H1 (cell line): ENCODE measurements around the gene DEAF1.

ENCODE experiments used
- ASH2L ChIP-seq: fragments of 200-600, 300-600 bp; sonication (generic); IDR thresholded peaks from one replicate; pipeline ENCODE4 v1.7.1; 2017; ENCODE audit warnings: low read length
- BRCA1 ChIP-seq: IDR thresholded peaks from 2 replicates; pipeline ENCODE4 v1.6.1; 2012; ENCODE audit warnings: low read depth, low read length, improper control_type of control experiment
- EGR1 ChIP-seq: IDR thresholded peaks from 2 replicates; pipeline ENCODE4 v1.6.1; 2011; ENCODE audit warnings: low read depth, low read length, borderline replicate concordance
- EZH2 ChIP-seq: fragments of 200-600 bp; sonication (generic); IDR thresholded peaks from 2 replicates; pipeline ENCODE4 v1.7.1; 2012; ENCODE audit warnings: low read depth, mild to moderate bottlenecking, moderate library complexity, low read length, inconsistent platforms; ENCODE audit not compliant: severe bottlenecking
- GABPA ChIP-seq: IDR thresholded peaks from 2 replicates; pipeline ENCODE4 v1.6.1; 2011; ENCODE audit warnings: mild to moderate bottlenecking, low read length, moderate library complexity, borderline replicate concordance; ENCODE audit not compliant: insufficient read depth
- POLR2A ChIP-seq, 2 experiments: IDR thresholded peaks; 1 replicate in 1 of 2; 2 replicates in 1 of 2; pipeline ENCODE4 v1.6.1; 2011; ENCODE audit warnings: low read depth in 2 of 2, low read length in 2 of 2, mild to moderate bottlenecking in 2 of 2; ENCODE audit errors: control extremely low read depth in 1 of 2
- RBBP5 ChIP-seq: IDR thresholded peaks from 2 replicates; pipeline ENCODE4 v1.7.1; 2012; ENCODE audit warnings: low read depth, mild to moderate bottlenecking, inconsistent platforms, low read length, moderate library complexity, borderline replicate concordance
- SP1 ChIP-seq: IDR thresholded peaks from 2 replicates; pipeline ENCODE4 v1.6.1; 2011; ENCODE audit warnings: low read depth, low read length
- SRF ChIP-seq: IDR thresholded peaks from 2 replicates; pipeline ENCODE4 v1.6.1; 2011; ENCODE audit warnings: mild to moderate bottlenecking, low read depth, low read length, moderate library complexity
- TEAD4 ChIP-seq: IDR thresholded peaks from 2 replicates; pipeline ENCODE4 v1.6.1; 2012; ENCODE audit warnings: low read depth, low read length, inconsistent platforms, mixed read lengths
- YY1 ChIP-seq: IDR thresholded peaks from 2 replicates; pipeline ENCODE4 v1.6.1; 2011; ENCODE audit warnings: low read depth, mild to moderate bottlenecking, low read length
- TF ChIP-seq, protein P1 (sequence below), 3 experiments: IDR thresholded peaks; 1 replicate in 2 of 3; 2 replicates in 1 of 3; pipeline versions ENCODE4 v1.5.1 to v1.6.1; 2011; ENCODE audit warnings: low read length in 3 of 3, mild to moderate bottlenecking in 3 of 3, inconsistent platforms in 2 of 3, low read depth in 1 of 3, moderate library complexity in 1 of 3; ENCODE audit not compliant: insufficient read depth in 1 of 3; ENCODE audit errors: control extremely low read depth in 1 of 3
- TF ChIP-seq, protein P2 (sequence below): IDR thresholded peaks from 2 replicates; pipeline ENCODE4 v1.6.1; 2011; ENCODE audit warnings: low read length, improper control_type of control experiment
- TF ChIP-seq, protein P3 (sequence below): IDR thresholded peaks from 2 replicates; pipeline ENCODE4 v1.6.1; 2012; ENCODE audit warnings: low read length, inconsistent platforms

DNA sequence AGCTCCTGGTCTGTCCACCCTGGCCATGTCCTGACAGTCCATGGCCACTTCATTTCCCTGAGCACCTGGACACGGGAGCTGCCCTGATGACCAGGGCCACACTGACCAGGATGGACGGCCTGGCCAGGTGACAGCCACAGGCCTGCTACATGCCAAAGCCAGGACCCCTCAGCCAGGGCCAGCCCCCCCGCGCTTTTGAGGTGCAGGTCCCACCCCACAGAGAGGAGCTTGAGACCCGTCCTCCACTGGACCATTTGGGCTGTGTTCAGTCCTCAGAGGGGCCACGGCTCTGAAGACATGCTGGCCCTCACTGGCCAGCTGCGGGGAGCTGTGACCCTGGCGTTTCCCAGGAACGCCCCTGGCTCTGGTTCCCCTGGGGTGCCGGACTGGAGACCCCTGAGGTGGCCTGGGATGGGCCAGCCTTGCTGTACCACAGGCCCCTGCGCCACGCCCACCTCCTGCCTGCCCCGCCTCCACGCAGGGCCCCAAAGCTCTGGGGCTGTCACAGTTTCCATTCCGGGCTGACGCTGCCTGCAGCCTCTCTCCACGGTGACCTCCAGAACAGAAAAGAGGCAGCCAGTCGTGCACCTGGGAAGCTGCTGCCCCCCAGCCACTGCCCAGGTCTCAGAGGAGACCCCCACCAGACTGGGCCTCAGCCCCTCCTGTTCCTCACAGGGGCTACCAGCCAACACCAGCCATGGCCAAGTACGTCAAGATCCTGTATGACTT, 29.2 kb upstream of the DEAF1 start:
- TF ChIP-seq ASH2L (no peak), EZH2 (no peak), POLR2A (IDR thresholded peaks at IDR 0.05; ENCODE audit: control extremely low read depth in 1 of 2, low read depth in 2 of 2, low read length in 2 of 2) (no peak), BRCA1 (no peak), YY1 (no peak), EGR1 (no peak), RBBP5 (no peak), SP1 (no peak), GABPA (no peak), SRF (no peak), TEAD4 (no peak)
- TF ChIP-seq, protein P1, sequence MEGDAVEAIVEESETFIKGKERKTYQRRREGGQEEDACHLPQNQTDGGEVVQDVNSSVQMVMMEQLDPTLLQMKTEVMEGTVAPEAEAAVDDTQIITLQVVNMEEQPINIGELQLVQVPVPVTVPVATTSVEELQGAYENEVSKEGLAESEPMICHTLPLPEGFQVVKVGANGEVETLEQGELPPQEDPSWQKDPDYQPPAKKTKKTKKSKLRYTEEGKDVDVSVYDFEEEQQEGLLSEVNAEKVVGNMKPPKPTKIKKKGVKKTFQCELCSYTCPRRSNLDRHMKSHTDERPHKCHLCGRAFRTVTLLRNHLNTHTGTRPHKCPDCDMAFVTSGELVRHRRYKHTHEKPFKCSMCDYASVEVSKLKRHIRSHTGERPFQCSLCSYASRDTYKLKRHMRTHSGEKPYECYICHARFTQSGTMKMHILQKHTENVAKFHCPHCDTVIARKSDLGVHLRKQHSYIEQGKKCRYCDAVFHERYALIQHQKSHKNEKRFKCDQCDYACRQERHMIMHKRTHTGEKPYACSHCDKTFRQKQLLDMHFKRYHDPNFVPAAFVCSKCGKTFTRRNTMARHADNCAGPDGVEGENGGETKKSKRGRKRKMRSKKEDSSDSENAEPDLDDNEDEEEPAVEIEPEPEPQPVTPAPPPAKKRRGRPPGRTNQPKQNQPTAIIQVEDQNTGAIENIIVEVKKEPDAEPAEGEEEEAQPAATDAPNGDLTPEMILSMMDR (IDR thresholded peaks at IDR 0.05; ENCODE audit: control extremely low read depth in 1 of 3, insufficient read depth in 1 of 3, low read depth in 1 of 3, low read length in 3 of 3) = no peak
- TF ChIP-seq, protein P2, sequence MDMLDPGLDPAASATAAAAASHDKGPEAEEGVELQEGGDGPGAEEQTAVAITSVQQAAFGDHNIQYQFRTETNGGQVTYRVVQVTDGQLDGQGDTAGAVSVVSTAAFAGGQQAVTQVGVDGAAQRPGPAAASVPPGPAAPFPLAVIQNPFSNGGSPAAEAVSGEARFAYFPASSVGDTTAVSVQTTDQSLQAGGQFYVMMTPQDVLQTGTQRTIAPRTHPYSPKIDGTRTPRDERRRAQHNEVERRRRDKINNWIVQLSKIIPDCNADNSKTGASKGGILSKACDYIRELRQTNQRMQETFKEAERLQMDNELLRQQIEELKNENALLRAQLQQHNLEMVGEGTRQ = no peak
- TF ChIP-seq, protein P3, sequence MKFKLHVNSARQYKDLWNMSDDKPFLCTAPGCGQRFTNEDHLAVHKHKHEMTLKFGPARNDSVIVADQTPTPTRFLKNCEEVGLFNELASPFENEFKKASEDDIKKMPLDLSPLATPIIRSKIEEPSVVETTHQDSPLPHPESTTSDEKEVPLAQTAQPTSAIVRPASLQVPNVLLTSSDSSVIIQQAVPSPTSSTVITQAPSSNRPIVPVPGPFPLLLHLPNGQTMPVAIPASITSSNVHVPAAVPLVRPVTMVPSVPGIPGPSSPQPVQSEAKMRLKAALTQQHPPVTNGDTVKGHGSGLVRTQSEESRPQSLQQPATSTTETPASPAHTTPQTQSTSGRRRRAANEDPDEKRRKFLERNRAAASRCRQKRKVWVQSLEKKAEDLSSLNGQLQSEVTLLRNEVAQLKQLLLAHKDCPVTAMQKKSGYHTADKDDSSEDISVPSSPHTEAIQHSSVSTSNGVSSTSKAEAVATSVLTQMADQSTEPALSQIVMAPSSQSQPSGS = no peak
